ENCODE data around the gene ITCH.
"Not testable (repeated sequence)": the region's sequence is repeated elsewhere in the genome, so short reads cannot be mapped to it uniquely, and the experiment has no call there.

The ITCH gene

GRCh38 chr20:34377072-34377847, 14.2 kb downstream of the ITCH start:
- no peak for DNase-seq (ENCODE audit: low spot score)

- DNase-seq (ENCODE audit: low spot score), result no peak
Measured at GRCh38 chr20:34382174-34382573, 19.1 kb downstream of the ITCH start.

GRCh38 chr20:34382877-34383455, 19.9 kb downstream of the ITCH start:
- not testable (repeated sequence) for DNase-seq (ENCODE audit: low spot score)

GRCh38 chr20:34385464-34385863, 22.4 kb downstream of the ITCH start:
- DNase-seq (ENCODE audit: low spot score), result no peak

DNA sequence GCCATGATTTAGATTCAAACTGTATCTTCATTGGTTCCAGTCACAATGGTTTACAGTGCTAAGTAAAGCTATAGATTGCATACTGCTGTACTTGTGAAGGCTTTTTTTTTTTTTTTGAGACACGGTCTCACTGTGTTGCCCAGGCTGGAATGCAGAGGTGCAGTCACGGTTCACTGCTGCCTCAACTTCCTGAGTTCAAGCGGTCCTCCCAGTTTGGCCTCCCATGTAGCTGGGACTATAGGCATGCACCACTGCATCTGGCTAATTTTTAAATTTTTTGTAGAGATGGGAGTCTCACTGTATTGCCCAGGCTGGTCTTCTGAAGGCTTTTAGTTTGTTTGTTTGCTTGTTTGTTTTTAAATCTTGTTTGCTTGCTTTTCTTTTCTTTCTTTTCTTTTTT, 24.9 kb downstream of the ITCH start:
- DNase-seq (ENCODE audit: low spot score), result no peak

GRCh38 chr20:34388678-34389077, 25.6 kb downstream of the ITCH start:
- no peak for DNase-seq (ENCODE audit: low spot score)

DNA sequence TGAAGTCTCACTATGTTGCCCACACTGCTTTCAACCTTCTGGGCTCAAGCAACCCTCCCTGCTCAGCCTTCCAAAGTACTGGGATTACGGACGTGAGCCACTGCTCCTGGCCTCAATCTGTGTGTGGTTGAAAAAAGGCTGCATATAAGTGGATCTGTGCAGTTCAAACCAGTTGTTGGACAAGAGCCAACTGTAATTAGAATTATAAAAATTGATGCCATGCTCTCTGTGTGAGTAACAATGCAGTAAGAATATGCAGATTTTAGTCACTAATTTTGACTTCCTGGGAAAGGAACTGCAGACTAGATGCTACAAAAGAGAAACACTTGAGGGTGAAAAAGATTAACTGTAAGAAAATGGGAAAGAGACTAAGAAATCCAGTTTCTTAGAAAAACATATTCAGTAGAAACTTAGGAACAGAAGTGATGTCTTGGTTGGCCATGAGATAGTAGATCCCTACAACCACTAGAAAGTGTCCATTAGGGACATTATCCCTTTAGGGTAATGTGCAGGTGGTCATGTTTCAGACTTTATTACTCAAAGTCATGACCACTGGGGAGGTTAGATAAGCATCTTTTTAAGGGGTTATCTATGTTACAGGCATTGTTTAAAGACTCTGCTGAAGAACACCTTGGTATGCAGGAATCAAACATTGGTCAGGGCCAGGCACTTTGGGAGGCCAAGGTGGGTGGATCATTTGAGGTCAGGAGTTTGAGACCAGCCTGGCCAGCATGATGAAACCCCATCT, 26.3 kb downstream of the ITCH start:
- no peak for DNase-seq (ENCODE audit: low spot score)

DNA sequence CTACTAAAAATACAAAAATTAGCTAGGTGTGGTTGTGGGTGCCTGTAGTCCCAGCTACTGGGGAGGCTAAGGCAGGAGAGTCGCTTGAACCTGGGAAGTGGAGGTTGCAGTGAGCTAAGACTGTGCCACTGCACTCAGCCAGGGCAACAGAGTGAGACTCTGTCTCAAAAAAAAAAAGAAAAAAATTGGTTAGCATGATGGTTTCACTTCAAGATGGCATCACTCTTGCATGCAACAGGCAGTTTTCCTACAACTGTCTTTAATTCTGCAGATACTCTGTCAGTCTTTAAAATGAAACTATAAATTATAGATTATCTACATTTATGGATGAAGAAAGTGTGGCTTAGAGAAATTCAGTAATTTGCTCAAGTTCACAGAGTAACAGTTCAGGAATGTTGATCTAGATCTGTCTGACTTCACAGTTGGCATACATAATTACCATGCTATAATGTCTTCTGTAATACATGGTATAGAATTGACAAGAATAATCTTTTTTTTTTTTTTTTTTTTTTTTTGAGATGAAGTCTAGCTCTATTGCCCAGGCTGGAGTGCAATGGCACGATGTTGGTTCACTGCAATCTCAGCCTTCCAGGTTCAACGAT, 27.0 kb downstream of the ITCH start:
- no peak for DNase-seq (ENCODE audit: low spot score)

GRCh38 chr20:34396408-34396807, 33.3 kb downstream of the ITCH start:
- no peak for DNase-seq (ENCODE audit: low spot score)

- DNase-seq (ENCODE audit: low spot score), result no peak
Measured at GRCh38 chr20:34397096-34397495, 34.0 kb downstream of the ITCH start.

GRCh38 chr20:34400776-34401175, 37.7 kb downstream of the ITCH start:
- not testable (repeated sequence) for DNase-seq (ENCODE audit: low spot score)

- no peak for DNase-seq (ENCODE audit: low spot score)
Measured at GRCh38 chr20:34401741-34402455, 38.8 kb downstream of the ITCH start.

DNA sequence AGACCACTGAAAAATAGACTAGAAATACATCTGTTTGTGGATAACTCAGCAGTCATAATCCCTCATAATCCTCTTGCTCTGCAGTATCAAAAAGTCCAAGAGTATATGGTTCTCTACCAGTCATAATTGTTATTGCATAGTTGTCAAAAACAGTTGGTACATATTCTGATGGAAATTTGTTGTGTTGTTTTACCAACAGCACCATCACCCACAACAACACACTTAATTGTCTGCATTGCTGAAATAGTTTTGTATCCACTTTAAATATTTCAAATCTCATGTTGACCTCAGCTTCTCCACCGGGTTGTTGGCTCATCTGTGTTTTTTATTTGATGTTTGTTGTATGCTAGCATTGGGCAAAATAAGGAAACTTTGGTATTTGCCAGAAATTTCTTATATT, 39.4 kb downstream of the ITCH start:
- DNase-seq (ENCODE audit: low spot score), result no peak

GRCh38 chr20:34403063-34403827, 40.2 kb downstream of the ITCH start:
- no peak for DNase-seq (ENCODE audit: low spot score)

DNA sequence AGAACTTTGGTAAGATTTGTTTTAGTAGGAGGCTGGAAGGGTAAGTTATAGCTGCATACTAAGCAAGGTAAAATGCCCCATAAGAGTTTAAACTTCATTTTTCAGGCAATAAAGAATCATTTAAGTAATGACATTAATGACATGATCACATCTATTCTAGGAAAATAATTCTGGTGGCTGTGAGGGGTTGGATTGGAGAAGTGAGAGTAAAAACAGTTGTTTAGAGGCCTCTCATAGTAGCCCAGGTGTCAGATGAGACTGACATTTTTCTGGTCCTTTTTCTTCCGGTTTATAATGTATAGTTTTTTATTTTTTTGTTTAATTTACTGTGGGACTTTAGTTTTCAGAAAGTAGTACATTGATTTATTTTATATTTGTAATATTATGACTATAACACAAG, 40.8 kb downstream of the ITCH start:
- DNase-seq (ENCODE audit: low spot score), result no peak

- DNase-seq (ENCODE audit: low spot score), result no peak
Measured at GRCh38 chr20:34404803-34405202, 41.7 kb downstream of the ITCH start.

DNA sequence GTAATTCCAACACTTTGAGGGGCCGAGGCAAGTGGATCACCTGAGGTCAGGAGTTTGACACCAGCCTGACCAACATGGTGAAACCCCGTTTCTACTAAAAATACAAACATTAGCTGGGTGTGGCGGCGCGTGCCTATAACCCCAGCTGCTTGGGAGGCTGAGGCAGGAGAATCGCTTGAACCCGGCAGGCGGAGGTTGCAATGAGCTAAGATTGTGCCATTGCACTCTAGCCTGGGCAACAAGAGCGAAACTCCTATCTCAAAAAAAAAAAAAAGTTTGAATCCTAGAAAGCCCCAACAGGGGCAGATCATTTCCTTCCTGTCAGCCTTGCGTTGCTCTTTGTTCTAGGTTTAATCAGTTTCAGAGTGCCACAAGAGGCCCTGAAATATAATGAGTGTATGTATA, 42.2 kb downstream of the ITCH start:
- DNase-seq (ENCODE audit: low spot score), result not testable (repeated sequence)

GRCh38 chr20:34405942-34406341, 42.9 kb downstream of the ITCH start:
- not testable (repeated sequence) for DNase-seq (ENCODE audit: low spot score)

DNA sequence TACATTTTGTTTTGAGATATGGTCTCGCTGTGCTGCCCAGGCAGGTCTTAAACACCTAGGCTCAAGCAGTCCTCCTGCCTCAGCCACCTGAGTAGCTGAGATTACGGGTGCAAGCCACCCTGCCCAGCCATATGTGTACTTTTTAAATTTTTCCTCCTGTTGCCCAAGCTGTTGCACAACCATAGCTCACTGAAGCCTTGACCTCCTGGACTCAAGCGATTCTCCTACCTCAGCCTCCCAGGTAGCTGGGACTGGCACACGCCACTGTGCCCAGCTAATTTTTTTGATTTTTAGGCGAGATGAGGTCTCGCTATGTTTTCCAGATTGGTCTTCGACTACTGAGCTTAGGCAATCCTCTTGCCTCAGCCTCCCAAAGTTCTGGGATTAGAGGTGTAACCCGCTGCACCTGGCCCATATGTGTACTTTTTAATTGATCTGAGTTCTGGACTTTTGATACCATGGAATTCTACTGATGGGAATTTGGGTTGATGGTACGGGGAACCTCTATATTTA, 44.9 kb downstream of the ITCH start:
- DNase-seq (ENCODE audit: low spot score), result no peak

GRCh38 chr20:34410336-34410735, 47.3 kb downstream of the ITCH start:
- DNase-seq (ENCODE audit: low spot score), result no peak

GRCh38 chr20:34412453-34412852, 49.4 kb downstream of the ITCH start:
- no peak for DNase-seq (ENCODE audit: low spot score)
